HG02885 (cell line): ENCODE measurements around the gene TRPV4.

Source experiments
- ATAC-seq: cut with Tn5 transposase; IDR thresholded peaks from one replicate; pipeline ENCODE4 v1.9.1; 2021; ENCODE audit warnings: mild to moderate bottlenecking; ENCODE audit not compliant: unreplicated experiment, poor library complexity

Gene TRPV4

GRCh38 chr12:109830267-109830666, 2.9 kb downstream of the TRPV4 start:
- no peak for ATAC-seq

GRCh38 chr12:109829667-109830066, 3.5 kb downstream of the TRPV4 start:
- ATAC-seq = no peak

- ATAC-seq = no peak
Measured at GRCh38 chr12:109828754-109829511, 4.3 kb downstream of the TRPV4 start.

GRCh38 chr12:109827566-109828550, 5.3 kb downstream of the TRPV4 start:
- ATAC-seq = no peak

GRCh38 chr12:109827080-109827479, 6.1 kb downstream of the TRPV4 start:
- no peak for ATAC-seq

GRCh38 chr12:109824731-109825130, 8.5 kb downstream of the TRPV4 start:
- ATAC-seq = no peak

- ATAC-seq = no peak
Measured at GRCh38 chr12:109822951-109823411, 10.2 kb downstream of the TRPV4 start.

- ATAC-seq = no peak
Measured at GRCh38 chr12:109822416-109822815, 10.8 kb downstream of the TRPV4 start.

GRCh38 chr12:109821968-109822367, 11.2 kb downstream of the TRPV4 start:
- ATAC-seq = no peak

- ATAC-seq = no peak
Measured at GRCh38 chr12:109820816-109821381, 12.3 kb downstream of the TRPV4 start.

- no peak for ATAC-seq
Measured at GRCh38 chr12:109818905-109819500, 14.2 kb downstream of the TRPV4 start.

GRCh38 chr12:109818253-109818652, 14.9 kb downstream of the TRPV4 start:
- ATAC-seq = no peak

GRCh38 chr12:109817627-109818231, 15.5 kb downstream of the TRPV4 start:
- no peak for ATAC-seq

- no peak for ATAC-seq
Measured at GRCh38 chr12:109816870-109817269, 16.3 kb downstream of the TRPV4 start.

GRCh38 chr12:109815757-109816617, 17.2 kb downstream of the TRPV4 start:
- ATAC-seq = no peak

GRCh38 chr12:109815225-109815624, 18.0 kb downstream of the TRPV4 start:
- ATAC-seq = no peak

- no peak for ATAC-seq
Measured at GRCh38 chr12:109814600-109815150, 18.5 kb downstream of the TRPV4 start.

GRCh38 chr12:109813810-109814416, 19.3 kb downstream of the TRPV4 start:
- ATAC-seq = no peak
